ENCODE measurements around the gene IFNA21. TPM values are rescaled to one million over a fixed set of nuclear protein-coding genes. Genes with fewer than 3 reads are reported as not detected.
"Not testable (repeated sequence)": the region's sequence is repeated elsewhere in the genome, so short reads cannot be mapped to it uniquely, and the experiment has no call there.

The IFNA21 gene
- total RNA-seq (2012; rRNA removed): not detected in 2 replicates
- polyA plus RNA-seq (2012; rRNA removed): not detected in 2 replicates
- not detected in 2 replicates for polyA plus RNA-seq (2012; cell fraction: cytosol; rRNA removed)
- not detected in 2 replicates for polyA plus RNA-seq (2012; cell fraction: nucleus; rRNA removed; ENCODE audit: low replicate concordance)
- Bru-seq, nascent RNA: not detected
- not detected for BruChase-seq, experiment 1, labeled RNA remaining after a 6-hour chase
- BruChase-seq, experiment 2, labeled RNA remaining after a 2-hour chase: not detected
- long read RNA-seq: 0 reads

DNA sequence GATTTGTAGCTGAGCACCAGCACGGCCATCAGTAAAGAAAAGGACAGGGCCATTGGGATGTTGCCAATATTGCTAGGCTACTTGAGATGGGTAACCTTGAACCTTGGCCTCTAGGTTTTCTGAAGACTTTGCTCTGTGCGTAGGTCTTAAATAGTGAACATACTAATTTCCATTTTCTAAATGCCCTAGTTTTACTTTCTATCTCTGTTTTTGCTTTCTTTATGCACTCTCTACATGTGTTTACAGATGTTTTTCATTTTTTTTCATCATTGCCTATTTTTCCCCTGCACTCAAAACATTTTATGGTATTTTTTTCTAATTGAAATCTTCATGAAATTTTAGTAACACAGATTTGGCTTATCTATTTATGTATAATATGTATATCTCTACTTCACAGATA is at the start of gene IFNA21:
IFNA21 (minus strand) TSS at position 101 of the 400 bp plus-strand sequence; CDS start at position 53, 48 bp downstream.
- WGBS, 2 experiments (ENCODE audit: extremely low coverage in 2 of 2, insufficient read length in 1 of 2): no CpG with 5 or more reads among the region's 2 CpGs

More for the DNA sequence above, at the start of gene IFNA21:
- POLR2A ChIA-PET (ENCODE audit: unreplicated experiment); DNase-seq; H3K4me3 ChIP-seq (ENCODE audit: insufficient read depth, low read depth, low read length); H2BK5ac ChIP-seq (ENCODE audit: low read depth, low read length, poor library complexity, severe bottlenecking); H3K27me3 ChIP-seq (ENCODE audit: control insufficient read depth, insufficient read depth, low read length); H2BK120ac ChIP-seq (ENCODE audit: low read depth, low read length); H3K4me2 ChIP-seq (ENCODE audit: low read depth, low read length); H2BK15ac ChIP-seq (ENCODE audit: low read depth, low read length); H2AFZ ChIP-seq (replicated peaks; ENCODE audit: low read length, poor library complexity); intact Hi-C loops (cut with micrococcal nuclease); H4K20me1 ChIP-seq (ENCODE audit: insufficient read depth, low read length); H2BK20ac ChIP-seq (ENCODE audit: low read depth, low read length); H4K8ac ChIP-seq (ENCODE audit: low read depth in 2 of 2, low read length in 2 of 2); H4K91ac ChIP-seq (ENCODE audit: insufficient read depth, low read depth, low read length); CTCF ChIA-PET; H3K4me1 ChIP-seq (ENCODE audit: control insufficient read depth, insufficient read depth, low read length); H3K18ac ChIP-seq (ENCODE audit: low read depth, low read length); H3K4ac ChIP-seq (ENCODE audit: low read depth, low read length); H4K5ac ChIP-seq (ENCODE audit: low read depth, low read length); H3K23ac ChIP-seq (ENCODE audit: low read depth, low read length); H3K14ac ChIP-seq (replicated peaks; ENCODE audit: low read depth, low read length); H3K9me3 ChIP-seq (ENCODE audit: control insufficient read depth, insufficient read depth, low read length); H3K79me1 ChIP-seq (ENCODE audit: low read depth in 1 of 2, low read length in 2 of 2); H3K36me3 ChIP-seq (ENCODE audit: control insufficient read depth, insufficient read depth, low read length); H3K9me1 ChIP-seq (ENCODE audit: insufficient read depth, low read length); H3K56ac ChIP-seq (ENCODE audit: extremely low read depth, insufficient read depth, low read length); BruUV-seq (replicated peaks); H2AK5ac ChIP-seq (ENCODE audit: low read depth, low read length); in situ Hi-C loops (cut with MboI; ENCODE audit: low sequenced_read_pairs); dilution Hi-C loops (cut with HindIII; ENCODE audit: low sequenced_read_pairs, unreplicated experiment); H3K9ac ChIP-seq (ENCODE audit: low read depth, low read length); ATAC-seq (ENCODE audit: low read depth); H3K27ac ChIP-seq (ENCODE audit: insufficient read depth, low read length); H2AK9ac ChIP-seq (replicated peaks; ENCODE audit: low read depth, low read length, poor library complexity): not testable (repeated sequence)
